Activated naive CD8-positive, alpha-beta T cell (primary cell): ENCODE results near the gene CDCA7.
A peak's percentile ranks its signal among the peaks of the same experiment; 100 is the strongest.

Source experiments
- H3K27ac Mint-ChIP-seq: one replicate; pipeline ENCODE4 v1.8.0; 2021; ENCODE audit warnings: mixed read lengths
- H3K27me3 Mint-ChIP-seq: one replicate; pipeline ENCODE4 v1.8.0; 2021; ENCODE audit warnings: mixed read lengths
- H3K36me3 Mint-ChIP-seq: one replicate; pipeline ENCODE4 v1.8.0; 2021; ENCODE audit warnings: mixed read lengths
- H3K4me1 Mint-ChIP-seq: one replicate; pipeline ENCODE4 v1.8.0; 2021; ENCODE audit warnings: low read depth, mixed read lengths
- H3K4me3 Mint-ChIP-seq: one replicate; pipeline ENCODE4 v1.8.0; 2021; ENCODE audit warnings: mild to moderate bottlenecking, mixed read lengths
- H3K9me3 Mint-ChIP-seq: one replicate; pipeline ENCODE4 v1.8.0; 2021; ENCODE audit warnings: low read depth, mixed read lengths

CDCA7 gene

GRCh38 chr2:173387079-173387478 is 32.4 kb downstream of the CDCA7 start:
- no peaks in the 10 kb centered on the region for H3K9me3 Mint-ChIP-seq
- no peak overlapping the region for H3K4me3 Mint-ChIP-seq
- H3K27me3 Mint-ChIP-seq = no peaks in the 10 kb centered on the region
- no peaks in the 10 kb centered on the region for H3K4me1 Mint-ChIP-seq
- H3K27ac Mint-ChIP-seq = no peak overlapping the region
- peaks cover 4% of the 10 kb centered on the region for H3K36me3 Mint-ChIP-seq

- no peaks in the 10 kb centered on the region for H3K9me3 Mint-ChIP-seq
- peaks cover 2% of the 10 kb centered on the region for H3K27me3 Mint-ChIP-seq
- H3K27ac Mint-ChIP-seq = no peak overlapping the region
- H3K4me1 Mint-ChIP-seq = no peaks in the 10 kb centered on the region
- no peak overlapping the region for H3K4me3 Mint-ChIP-seq
- H3K36me3 Mint-ChIP-seq = peaks cover 4% of the 10 kb centered on the region
These were observed 33.0 kb downstream of the CDCA7 start for GRCh38 chr2:173387660-173388059.

GRCh38 chr2:173388795-173389194 is 34.1 kb downstream of the CDCA7 start:
- peaks cover 6% of the 10 kb centered on the region for H3K27me3 Mint-ChIP-seq
- H3K9me3 Mint-ChIP-seq = no peaks in the 10 kb centered on the region
- no peaks in the 10 kb centered on the region for H3K36me3 Mint-ChIP-seq
- H3K27ac Mint-ChIP-seq = no peak overlapping the region
- no peak overlapping the region for H3K4me3 Mint-ChIP-seq
- no peaks in the 10 kb centered on the region for H3K4me1 Mint-ChIP-seq

GRCh38 chr2:173390036-173390435 is 35.4 kb downstream of the CDCA7 start:
- H3K4me1 Mint-ChIP-seq = no peaks in the 10 kb centered on the region
- no peak overlapping the region for H3K4me3 Mint-ChIP-seq
- H3K27ac Mint-ChIP-seq = no peak overlapping the region
- H3K27me3 Mint-ChIP-seq = peaks cover 16% of the 10 kb centered on the region
- H3K36me3 Mint-ChIP-seq = no peaks in the 10 kb centered on the region
- H3K9me3 Mint-ChIP-seq = no peaks in the 10 kb centered on the region

GRCh38 chr2:173392731-173393130 is 38.1 kb downstream of the CDCA7 start:
- Mint-ChIP-seq H3K36me3 (no peaks in the 10 kb centered on the region), H3K4me3 (no peak overlapping the region), H3K4me1 (no peaks in the 10 kb centered on the region), H3K9me3 (no peaks in the 10 kb centered on the region), H3K27ac (no peak overlapping the region), H3K27me3 (peaks cover 24% of the 10 kb centered on the region)

- H3K4me3 Mint-ChIP-seq = no peak overlapping the region
- H3K36me3 Mint-ChIP-seq = no peaks in the 10 kb centered on the region
- no peak overlapping the region for H3K27ac Mint-ChIP-seq
- H3K9me3 Mint-ChIP-seq = no peaks in the 10 kb centered on the region
- H3K4me1 Mint-ChIP-seq = no peaks in the 10 kb centered on the region
- peaks cover 26% of the 10 kb centered on the region for H3K27me3 Mint-ChIP-seq
These were observed 38.5 kb downstream of the CDCA7 start for GRCh38 chr2:173393186-173393585.

- Mint-ChIP-seq H3K4me3 (no peak overlapping the region), H3K36me3 (no peaks in the 10 kb centered on the region), H3K27me3 (peaks cover 26% of the 10 kb centered on the region), H3K27ac (no peak overlapping the region), H3K4me1 (no peaks in the 10 kb centered on the region), H3K9me3 (no peaks in the 10 kb centered on the region)
These were observed 39.0 kb downstream of the CDCA7 start for GRCh38 chr2:173393636-173394035.

GRCh38 chr2:173394091-173394974 is 39.7 kb downstream of the CDCA7 start:
- H3K9me3 Mint-ChIP-seq = no peaks in the 10 kb centered on the region
- H3K36me3 Mint-ChIP-seq = no peaks in the 10 kb centered on the region
- no peaks in the 10 kb centered on the region for H3K4me1 Mint-ChIP-seq
- H3K4me3 Mint-ChIP-seq = no peak overlapping the region
- no peak overlapping the region for H3K27ac Mint-ChIP-seq
- H3K27me3 Mint-ChIP-seq = peaks cover 30% of the 10 kb centered on the region

- H3K36me3 Mint-ChIP-seq = no peaks in the 10 kb centered on the region
These were observed 41.1 kb downstream of the CDCA7 start for GRCh38 chr2:173395567-173396351.

GRCh38 chr2:173397539-173397938 is 42.9 kb downstream of the CDCA7 start:
- no peaks in the 10 kb centered on the region for H3K9me3 Mint-ChIP-seq
- no peak overlapping the region for H3K4me3 Mint-ChIP-seq
- no peaks in the 10 kb centered on the region for H3K36me3 Mint-ChIP-seq
- peaks cover 5% of the 10 kb centered on the region for H3K4me1 Mint-ChIP-seq
- no peak overlapping the region for H3K27ac Mint-ChIP-seq
- peaks cover 48% of the 10 kb centered on the region for H3K27me3 Mint-ChIP-seq

More at GRCh38 chr2:173395567-173396351, 41.1 kb downstream of the CDCA7 start:
- Mint-ChIP-seq H3K9me3 (no peaks in the 10 kb centered on the region), H3K27ac (no peak overlapping the region), H3K4me1 (no peaks in the 10 kb centered on the region), H3K4me3 (no peak overlapping the region), H3K27me3 (peaks cover 37% of the 10 kb centered on the region)

- Mint-ChIP-seq H3K4me3 (no peak overlapping the region), H3K27me3 (peaks cover 49% of the 10 kb centered on the region), H3K36me3 (no peaks in the 10 kb centered on the region), H3K9me3 (no peaks in the 10 kb centered on the region), H3K4me1 (peaks cover 7% of the 10 kb centered on the region), H3K27ac (no peak overlapping the region)
These were observed 44.6 kb downstream of the CDCA7 start for GRCh38 chr2:173399229-173399628.

- peaks cover 42% of the 10 kb centered on the region for H3K27me3 Mint-ChIP-seq
- no peaks in the 10 kb centered on the region for H3K9me3 Mint-ChIP-seq
- no peak overlapping the region for H3K27ac Mint-ChIP-seq
- H3K36me3 Mint-ChIP-seq = no peaks in the 10 kb centered on the region
- peaks cover 7% of the 10 kb centered on the region for H3K4me1 Mint-ChIP-seq
- no peak overlapping the region for H3K4me3 Mint-ChIP-seq
These were observed 46.1 kb downstream of the CDCA7 start for GRCh38 chr2:173400760-173401159.

GRCh38 chr2:173401716-173402326 is 47.1 kb downstream of the CDCA7 start:
- Mint-ChIP-seq H3K27me3 (peaks cover 44% of the 10 kb centered on the region), H3K4me3 (no peak overlapping the region), H3K27ac (no peak overlapping the region), H3K4me1 (peaks cover 7% of the 10 kb centered on the region), H3K9me3 (no peaks in the 10 kb centered on the region), H3K36me3 (no peaks in the 10 kb centered on the region)

GRCh38 chr2:173402405-173402974 is 47.8 kb downstream of the CDCA7 start:
- Mint-ChIP-seq H3K9me3 (no peaks in the 10 kb centered on the region), H3K36me3 (no peaks in the 10 kb centered on the region), H3K4me1 (peaks cover 7% of the 10 kb centered on the region), H3K27ac (no peak overlapping the region), H3K4me3 (peak overlapping the region; percentile 12), H3K27me3 (peaks cover 43% of the 10 kb centered on the region)
